Frontal cortex (tissue), 4 donors: ENCODE measurements around the gene FRY. TPM values are rescaled to one million over a fixed set of nuclear protein-coding genes. Genes with fewer than 3 reads are reported as not detected.

Experiments used
- DNase-seq, 2 donors: peaks; one replicate each; pipeline ENCODE4 v3.0.0; 2012; ENCODE audit warnings: low spot score in 2 of 2
- FAIRE-seq: peaks from 2 replicates; lab custom pipeline; 2012; peaks lifted over from hg19 to GRCh38; lab: Jason Lieb, UNC
- total RNA-seq: library from RNA; depleted of rRNA; stranded (reverse); fragments of >200 nt; gene quantifications from one replicate; pipeline ENCODE4 v1.2.3, GENCODE V29; 2014
- donor health status: control.
- donor health status: control.
- donor health status: control.

Gene FRY
- total RNA-seq, 1 donor from 2014 or later: 55.4 TPM

DNA sequence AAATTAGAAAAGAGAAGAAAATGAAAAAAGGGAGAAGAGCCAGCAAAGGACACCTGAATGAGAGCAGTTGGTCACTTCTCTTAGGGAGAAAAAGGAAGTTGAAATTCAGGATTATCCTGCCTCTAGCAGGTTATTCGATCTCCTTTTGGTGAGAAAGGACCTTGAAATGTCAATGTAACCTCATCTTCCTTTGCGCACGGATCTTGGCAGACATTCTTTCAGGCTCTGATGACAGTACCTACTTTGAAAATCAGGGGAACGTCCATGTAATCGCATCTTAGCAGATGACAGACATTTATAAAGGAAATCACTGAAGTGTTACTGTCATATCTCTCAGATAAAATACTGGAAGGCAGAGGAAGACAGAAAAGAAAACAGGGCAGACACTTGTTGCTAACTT is 36.7 kb downstream of the FRY start:
- DNase-seq (no peak), FAIRE-seq (no peak)

GRCh38 chr13:32073180-32073864 is 41.7 kb downstream of the FRY start:
- FAIRE-seq (no peak), DNase-seq (no peak)

DNA sequence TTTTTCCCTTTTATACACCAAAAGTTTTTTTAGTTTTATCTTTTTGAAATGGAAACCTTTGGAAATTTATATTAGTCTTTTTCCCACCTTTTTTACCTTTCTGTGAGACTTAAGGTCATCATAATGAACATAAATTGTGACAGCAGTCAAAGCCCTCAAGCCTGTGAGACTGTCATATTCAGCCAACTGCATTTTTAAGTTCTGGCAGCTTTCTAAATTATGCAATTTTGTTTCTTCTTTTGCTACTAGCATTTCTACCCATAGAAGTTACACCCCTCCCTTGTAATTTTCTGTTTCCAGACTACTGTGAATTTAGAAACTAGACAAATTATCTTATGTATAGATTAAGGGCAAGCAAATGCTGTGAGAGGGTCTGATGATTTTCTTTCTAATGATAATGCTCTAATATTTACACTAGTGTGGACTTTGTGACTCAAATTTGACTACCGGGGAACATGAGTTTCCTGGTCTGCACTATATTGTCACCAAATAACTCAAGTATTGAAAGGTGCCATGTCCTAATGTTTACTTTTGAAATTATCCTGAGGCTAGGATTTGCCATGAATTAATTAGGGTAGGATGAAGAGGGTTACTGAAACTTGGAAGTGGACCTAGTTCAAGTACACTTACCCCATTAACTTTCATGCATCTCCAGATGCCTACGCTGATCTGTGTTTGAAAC is 43.7 kb downstream of the FRY start:
- DNase-seq: no peak
- FAIRE-seq: no peak

GRCh38 chr13:32079587-32079986 is 48.0 kb downstream of the FRY start:
- FAIRE-seq (no peak), DNase-seq (no peak)

DNA sequence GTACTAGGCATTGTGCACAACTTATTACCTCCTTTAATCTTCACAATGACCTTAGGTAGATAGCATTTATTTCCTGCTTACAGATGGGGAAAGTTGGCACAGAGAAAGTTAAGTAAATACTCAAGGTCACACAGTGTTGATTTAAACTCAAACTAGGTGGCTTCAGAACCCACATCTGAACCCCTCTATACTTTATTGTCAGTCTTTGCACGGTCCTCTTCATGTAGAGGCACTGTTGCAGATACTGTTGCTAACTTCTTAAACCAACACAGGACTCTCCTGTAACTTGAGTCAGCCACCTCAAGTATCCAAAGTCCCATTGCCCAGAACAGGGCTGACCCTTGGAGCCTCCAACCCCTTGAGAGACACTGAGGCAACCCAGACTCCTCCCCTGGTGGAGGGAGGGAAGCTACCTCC is 48.8 kb downstream of the FRY start:
- FAIRE-seq: no peak
- DNase-seq: no peak

DNA sequence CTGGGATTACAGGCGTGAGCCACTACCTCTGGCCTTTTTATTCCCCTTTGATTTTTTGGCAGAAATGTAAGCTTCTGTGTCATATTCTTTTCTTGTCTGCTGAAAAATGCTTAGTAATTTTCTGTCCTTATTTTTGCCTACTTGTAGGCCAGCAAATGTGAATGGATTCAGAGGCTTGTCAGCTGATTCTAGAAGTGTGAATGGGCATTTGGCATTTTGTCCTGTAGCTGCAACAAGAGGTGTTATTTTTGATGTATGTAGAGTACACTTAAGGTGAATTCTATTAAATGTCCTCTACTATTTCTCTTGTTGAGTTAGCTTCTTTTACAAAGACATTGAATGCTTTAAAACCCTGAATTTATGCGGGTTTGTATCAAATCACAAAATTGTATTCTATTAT is 50.0 kb downstream of the FRY start:
- DNase-seq (no peak), FAIRE-seq (no peak)

DNA sequence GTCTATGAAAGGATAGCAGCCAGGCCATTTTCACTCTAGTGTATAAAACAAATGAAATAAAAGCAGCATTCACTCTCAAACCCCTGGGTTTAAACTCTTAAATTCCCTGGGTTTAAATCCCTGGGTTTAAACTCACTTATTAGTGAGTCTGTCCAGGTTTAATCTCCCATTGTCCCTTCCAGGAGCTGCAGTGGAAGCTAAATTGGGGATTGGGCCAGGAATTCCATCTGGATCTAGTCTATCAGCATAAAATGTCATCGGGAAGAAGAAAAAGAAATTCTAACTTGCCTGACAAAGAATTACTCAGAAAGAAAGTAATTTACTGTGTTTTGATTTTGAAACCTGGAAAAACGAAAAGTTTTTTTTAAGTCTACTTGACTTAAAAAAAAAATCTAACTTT is 54.8 kb downstream of the FRY start:
- FAIRE-seq (no peak), DNase-seq (no peak)

GRCh38 chr13:32086791-32087441 is 55.3 kb downstream of the FRY start:
- FAIRE-seq (no peak), DNase-seq (no peak)

GRCh38 chr13:32087955-32088747 is 56.6 kb downstream of the FRY start:
- DNase-seq (no peak), FAIRE-seq (no peak)

DNA sequence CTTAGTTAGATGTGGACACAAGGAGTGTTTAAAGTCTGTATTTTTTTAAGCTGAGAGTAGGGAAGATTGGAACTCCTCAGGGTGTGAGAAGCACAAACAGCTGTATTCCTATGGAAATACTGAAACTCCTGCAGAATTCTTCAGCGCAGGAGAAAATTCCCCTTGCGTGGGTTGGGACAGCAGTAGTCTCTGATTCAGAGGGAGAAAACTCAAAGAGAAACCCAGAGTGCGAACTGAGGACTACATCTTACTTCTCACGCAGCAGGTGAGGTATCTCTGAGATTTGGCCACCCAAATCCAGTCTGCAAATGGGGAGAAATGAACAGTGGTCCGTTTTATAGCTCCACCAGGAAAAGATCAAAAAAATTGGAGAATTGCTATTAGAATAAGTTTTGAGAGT is 60.9 kb downstream of the FRY start:
- FAIRE-seq (no peak), DNase-seq (no peak)

GRCh38 chr13:32093006-32093405 is 61.4 kb downstream of the FRY start:
- no peak for FAIRE-seq
- DNase-seq: no peak

GRCh38 chr13:32098272-32098671 is 66.7 kb downstream of the FRY start:
- DNase-seq (no peak), FAIRE-seq (no peak)

- FAIRE-seq (peak; percentile 96), DNase-seq (no peak)
Measured at GRCh38 chr13:32105653-32106313, 74.2 kb downstream of the FRY start.

DNA sequence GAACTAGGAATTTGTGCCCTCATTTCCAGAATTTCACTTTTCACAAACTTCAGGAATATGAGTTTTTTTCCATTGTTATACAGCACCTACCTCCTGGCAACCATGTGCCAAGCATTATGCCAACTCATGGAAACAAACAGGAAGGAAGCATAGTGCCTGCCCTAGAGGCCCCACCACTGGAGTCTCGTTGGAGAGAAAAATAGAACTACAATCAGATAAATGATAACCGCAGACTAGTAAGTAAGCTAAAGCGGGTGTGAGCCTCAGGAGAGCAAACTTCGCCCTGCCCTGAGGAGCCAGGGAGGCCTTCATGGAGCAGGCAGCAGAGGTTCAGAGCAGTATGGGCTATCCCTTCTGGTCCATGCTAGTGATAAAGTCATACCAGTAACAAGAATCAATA is 75.9 kb downstream of the FRY start:
- FAIRE-seq: no peak
- DNase-seq: no peak

DNA sequence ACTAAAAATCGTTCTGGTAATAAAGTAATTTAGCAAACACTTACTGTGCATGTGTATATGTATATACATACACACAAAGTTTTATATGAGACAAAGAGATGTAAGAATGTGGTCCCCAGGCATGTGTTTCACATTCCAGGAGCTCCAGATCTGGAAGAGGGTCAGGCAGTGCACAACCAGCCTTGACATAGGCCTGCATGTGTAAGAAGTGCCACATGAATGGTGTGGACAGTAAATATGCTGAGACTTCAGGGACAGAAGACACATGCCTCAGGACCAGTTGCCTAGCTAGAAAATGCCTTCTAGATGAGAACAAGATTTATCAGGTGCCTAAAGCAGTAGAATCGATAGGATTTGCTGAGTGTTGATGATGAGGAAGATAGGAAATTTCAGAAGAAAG is 76.4 kb downstream of the FRY start:
- DNase-seq (no peak), FAIRE-seq (no peak)

- DNase-seq (no peak), FAIRE-seq (no peak)
Measured at GRCh38 chr13:32113532-32113931, 82.0 kb downstream of the FRY start.

GRCh38 chr13:32114284-32114950 is 82.8 kb downstream of the FRY start:
- FAIRE-seq: no peak

DNA sequence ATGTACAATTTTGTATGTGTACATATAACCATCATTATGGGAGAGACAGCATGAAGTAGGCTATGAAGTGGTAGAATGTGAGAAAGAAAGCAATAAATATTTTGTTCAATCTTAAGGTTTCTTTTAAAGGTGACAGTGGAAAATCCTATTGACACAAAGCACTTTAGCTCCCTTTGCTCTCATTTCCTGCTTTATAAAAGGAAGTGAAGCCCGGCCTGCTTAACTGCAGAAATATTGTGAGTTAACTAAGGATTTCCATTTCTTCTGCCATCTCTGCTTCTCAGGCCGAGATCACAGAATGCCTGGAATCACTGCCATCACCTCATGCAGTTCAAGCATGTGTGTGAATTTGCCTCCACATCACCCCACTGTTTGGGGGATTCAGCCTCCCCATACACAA is 83.5 kb downstream of the FRY start:
- no peak for FAIRE-seq
- DNase-seq: no peak

More at GRCh38 chr13:32114284-32114950, 82.8 kb downstream of the FRY start:
- DNase-seq: no peak

DNA sequence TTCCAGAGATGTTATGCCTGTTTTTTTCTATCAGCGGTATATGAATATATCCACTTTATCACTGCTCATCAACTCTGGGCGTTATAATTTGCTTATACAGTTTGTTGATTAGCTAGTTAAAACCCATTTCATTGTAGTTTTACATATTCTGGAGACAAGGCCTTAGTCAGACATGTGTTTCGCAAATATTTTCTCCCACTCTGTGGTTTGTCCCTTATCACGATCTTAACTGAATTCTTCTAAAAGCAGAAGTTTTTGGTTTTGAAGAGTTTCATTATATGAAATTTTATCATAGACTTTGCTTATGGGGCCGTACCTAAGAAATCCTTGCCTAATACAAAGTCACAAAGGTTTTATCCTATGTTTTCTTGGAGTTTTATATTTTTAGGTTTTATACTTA is 84.6 kb downstream of the FRY start:
- no peak for FAIRE-seq
- DNase-seq: no peak
